ENCODE results near the gene FAM222B. TPM values are rescaled to one million over a fixed set of nuclear protein-coding genes. Genes with fewer than 3 reads are reported as not detected.
A peak's percentile ranks its signal among the peaks of the same experiment; 100 is the strongest.

The FAM222B gene
- total and polyA plus RNA-seq, 4 donors, result 2.8 to 5.4 (median 4.1) TPM

DNA sequence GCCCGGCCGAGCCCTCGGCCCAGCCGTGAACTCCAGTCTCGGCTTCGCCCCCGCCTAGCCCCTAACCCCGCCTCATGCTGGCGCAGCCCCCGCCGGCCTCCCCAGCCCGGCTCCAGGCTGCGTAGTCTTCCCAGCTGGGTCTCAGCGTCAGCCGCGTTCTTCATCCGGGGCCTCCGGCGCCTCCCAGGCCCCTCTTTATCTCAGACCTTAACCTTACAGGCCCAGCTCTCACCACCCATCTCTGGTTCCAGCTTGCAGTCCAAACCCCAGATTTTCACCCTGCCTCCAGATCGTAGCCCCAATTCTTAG lies 130.9 kb downstream of the FAM222B start, which contains the start of gene PROCA1:
Gene PROCA1 (minus strand): TSS at position 166 of the 309 bp plus-strand sequence. CDS start 228 bp downstream, outside the sequence.
- Histone ChIP-seq H3K9ac (ENCODE audit: low read depth in 1 of 2, low read length in 2 of 2) (peak within 1 kb of the TSS; percentile 30 to 66), H3K27me3 (ENCODE audit: control insufficient read depth in 4 of 4, insufficient read depth in 4 of 4, low read length in 3 of 4) (no peaks in the 10 kb centered on the region), H3K4me3 (ENCODE audit: low read depth in 1 of 3, low read length in 3 of 3) (peak within 1 kb of the TSS; percentile 60 to 66 (median 60)), H3K9me3 (ENCODE audit: control insufficient read depth in 4 of 4, low read length in 3 of 4) (no peaks in the 10 kb centered on the region), H3K27ac (ENCODE audit: low read depth in 1 of 2, low read length in 2 of 2) (peak within 1 kb of the TSS; percentile 69 to 73), H3K4me1 (ENCODE audit: control insufficient read depth in 4 of 4, insufficient read depth in 4 of 4, low read length in 3 of 4) (peaks cover 1 to 11% (median 6%) of the 10 kb centered on the region in 4 donors), H3K36me3 (ENCODE audit: control insufficient read depth in 4 of 4, insufficient read depth in 3 of 4, low read depth in 1 of 4, low read length in 3 of 4) (no peaks in the 10 kb centered on the region)
- 8% methylated on average over 20 of the region's 20 CpGs for WGBS
- DNase-seq (ENCODE audit: low spot score), result no peak
- no peak for TF ChIP-seq HNF4G (IDR thresholded peaks at IDR 0.05)
- no peak for TF ChIP-seq SP1 (IDR thresholded peaks at IDR 0.05)
- TF ChIP-seq RAD21 (IDR thresholded peaks at IDR 0.05), result no peak
- no peak for TF ChIP-seq NR2F2 (IDR thresholded peaks at IDR 0.05)
- TF ChIP-seq FOXA2 (IDR thresholded peaks at IDR 0.05), result no peak
- no peak for TF ChIP-seq HNF4A (conservative IDR thresholded peaks at IDR 0.05)
- TF ChIP-seq FOXA1 (IDR thresholded peaks at IDR 0.05), result no peak
- no peak for TF ChIP-seq TAF1 (conservative IDR thresholded peaks at IDR 0.05)
- TF ChIP-seq, protein P1, sequence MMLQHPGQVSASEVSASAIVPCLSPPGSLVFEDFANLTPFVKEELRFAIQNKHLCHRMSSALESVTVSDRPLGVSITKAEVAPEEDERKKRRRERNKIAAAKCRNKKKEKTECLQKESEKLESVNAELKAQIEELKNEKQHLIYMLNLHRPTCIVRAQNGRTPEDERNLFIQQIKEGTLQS (IDR thresholded peaks at IDR 0.05), result no peak
- TF ChIP-seq MAX (IDR thresholded peaks at IDR 0.05), result no peak
- TF ChIP-seq RXRA (IDR thresholded peaks at IDR 0.05), result no peak
- TF ChIP-seq, protein P2, sequence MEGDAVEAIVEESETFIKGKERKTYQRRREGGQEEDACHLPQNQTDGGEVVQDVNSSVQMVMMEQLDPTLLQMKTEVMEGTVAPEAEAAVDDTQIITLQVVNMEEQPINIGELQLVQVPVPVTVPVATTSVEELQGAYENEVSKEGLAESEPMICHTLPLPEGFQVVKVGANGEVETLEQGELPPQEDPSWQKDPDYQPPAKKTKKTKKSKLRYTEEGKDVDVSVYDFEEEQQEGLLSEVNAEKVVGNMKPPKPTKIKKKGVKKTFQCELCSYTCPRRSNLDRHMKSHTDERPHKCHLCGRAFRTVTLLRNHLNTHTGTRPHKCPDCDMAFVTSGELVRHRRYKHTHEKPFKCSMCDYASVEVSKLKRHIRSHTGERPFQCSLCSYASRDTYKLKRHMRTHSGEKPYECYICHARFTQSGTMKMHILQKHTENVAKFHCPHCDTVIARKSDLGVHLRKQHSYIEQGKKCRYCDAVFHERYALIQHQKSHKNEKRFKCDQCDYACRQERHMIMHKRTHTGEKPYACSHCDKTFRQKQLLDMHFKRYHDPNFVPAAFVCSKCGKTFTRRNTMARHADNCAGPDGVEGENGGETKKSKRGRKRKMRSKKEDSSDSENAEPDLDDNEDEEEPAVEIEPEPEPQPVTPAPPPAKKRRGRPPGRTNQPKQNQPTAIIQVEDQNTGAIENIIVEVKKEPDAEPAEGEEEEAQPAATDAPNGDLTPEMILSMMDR (IDR thresholded peaks at IDR 0.05; ENCODE audit: low read depth, low read length, missing input control), result no peak
- TF ChIP-seq JUND (IDR thresholded peaks at IDR 0.05), result no peak
- no peak for TF ChIP-seq YY1 (IDR thresholded peaks at IDR 0.05)

- no peaks in the 10 kb centered on the region for H3K36me3 ChIP-seq (ENCODE audit: control insufficient read depth in 4 of 4, insufficient read depth in 3 of 4, low read depth in 1 of 4, low read length in 3 of 4)
- no peaks in the 10 kb centered on the region for H3K27me3 ChIP-seq (ENCODE audit: control insufficient read depth in 4 of 4, insufficient read depth in 4 of 4, low read length in 3 of 4)
- peak overlapping the region; percentile 69 to 73 for H3K27ac ChIP-seq (ENCODE audit: low read depth in 1 of 2, low read length in 2 of 2)
- H3K4me1 ChIP-seq (ENCODE audit: control insufficient read depth in 4 of 4, insufficient read depth in 4 of 4, low read length in 3 of 4), result peaks cover 1 to 11% (median 6%) of the 10 kb centered on the region in 4 donors
- no peak for TF ChIP-seq FOXA2 (IDR thresholded peaks at IDR 0.05)
- TF ChIP-seq, protein P3, sequence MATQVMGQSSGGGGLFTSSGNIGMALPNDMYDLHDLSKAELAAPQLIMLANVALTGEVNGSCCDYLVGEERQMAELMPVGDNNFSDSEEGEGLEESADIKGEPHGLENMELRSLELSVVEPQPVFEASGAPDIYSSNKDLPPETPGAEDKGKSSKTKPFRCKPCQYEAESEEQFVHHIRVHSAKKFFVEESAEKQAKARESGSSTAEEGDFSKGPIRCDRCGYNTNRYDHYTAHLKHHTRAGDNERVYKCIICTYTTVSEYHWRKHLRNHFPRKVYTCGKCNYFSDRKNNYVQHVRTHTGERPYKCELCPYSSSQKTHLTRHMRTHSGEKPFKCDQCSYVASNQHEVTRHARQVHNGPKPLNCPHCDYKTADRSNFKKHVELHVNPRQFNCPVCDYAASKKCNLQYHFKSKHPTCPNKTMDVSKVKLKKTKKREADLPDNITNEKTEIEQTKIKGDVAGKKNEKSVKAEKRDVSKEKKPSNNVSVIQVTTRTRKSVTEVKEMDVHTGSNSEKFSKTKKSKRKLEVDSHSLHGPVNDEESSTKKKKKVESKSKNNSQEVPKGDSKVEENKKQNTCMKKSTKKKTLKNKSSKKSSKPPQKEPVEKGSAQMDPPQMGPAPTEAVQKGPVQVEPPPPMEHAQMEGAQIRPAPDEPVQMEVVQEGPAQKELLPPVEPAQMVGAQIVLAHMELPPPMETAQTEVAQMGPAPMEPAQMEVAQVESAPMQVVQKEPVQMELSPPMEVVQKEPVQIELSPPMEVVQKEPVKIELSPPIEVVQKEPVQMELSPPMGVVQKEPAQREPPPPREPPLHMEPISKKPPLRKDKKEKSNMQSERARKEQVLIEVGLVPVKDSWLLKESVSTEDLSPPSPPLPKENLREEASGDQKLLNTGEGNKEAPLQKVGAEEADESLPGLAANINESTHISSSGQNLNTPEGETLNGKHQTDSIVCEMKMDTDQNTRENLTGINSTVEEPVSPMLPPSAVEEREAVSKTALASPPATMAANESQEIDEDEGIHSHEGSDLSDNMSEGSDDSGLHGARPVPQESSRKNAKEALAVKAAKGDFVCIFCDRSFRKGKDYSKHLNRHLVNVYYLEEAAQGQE (IDR thresholded peaks at IDR 0.05), result peak; percentile 6
- H3K9me3 ChIP-seq (ENCODE audit: control insufficient read depth in 4 of 4, low read length in 3 of 4), result no peaks in the 10 kb centered on the region
- peak; percentile 93 for DNase-seq (ENCODE audit: low spot score)
- 2% methylated on average over 74 of the region's 74 CpGs for WGBS
- peak overlapping the region; percentile 60 to 66 (median 60) for H3K4me3 ChIP-seq (ENCODE audit: low read depth in 1 of 3, low read length in 3 of 3)
- peak overlapping the region; percentile 30 to 66 for H3K9ac ChIP-seq (ENCODE audit: low read depth in 1 of 2, low read length in 2 of 2)
Measured at GRCh38 chr17:28710861-28711722, 131.5 kb downstream of the FAM222B start.

Measured in liver (tissue), 9 donors.